Measurements from ENCODE around the gene ATP9B.

DNA sequence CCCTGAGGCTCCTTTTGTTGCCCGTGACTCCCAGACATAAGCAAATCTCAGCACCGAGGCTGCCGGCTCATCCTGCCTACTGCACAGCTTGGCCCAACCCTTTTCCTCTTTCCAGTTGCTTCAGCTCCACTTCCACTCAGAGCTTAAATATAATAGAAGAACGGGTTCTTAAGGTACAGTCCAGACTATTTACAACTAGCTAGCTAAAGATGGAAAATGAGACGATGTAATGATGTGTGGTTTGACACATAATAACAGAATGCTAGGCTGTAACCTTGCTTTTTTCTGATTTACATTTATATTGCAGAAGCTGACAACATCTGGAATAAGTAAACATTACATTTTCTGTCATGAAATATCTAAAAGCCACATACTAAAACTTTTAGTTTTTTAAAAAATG is 26.9 kb upstream of the ATP9B start:
- TF ChIP-seq CTCF (IDR thresholded peaks at IDR 0.05) (no peak), EZH2phosphoT487 (IDR thresholded peaks at IDR 0.05) (no peak), EZH2 (IDR thresholded peaks at IDR 0.05) (no peak)
